IPS-NIHi7 (cell line): Measurements from ENCODE around the gene TBPL1.
"Not testable (repeated sequence)": the region's sequence is repeated elsewhere in the genome, so short reads cannot be mapped to it uniquely, and the experiment has no call there.

Source experiments
- DNase-seq: peaks from one replicate; pipeline ENCODE4 v3.0.0; 2012; ENCODE audit warnings: mixed read lengths; ENCODE audit errors: extremely low spot score

The TBPL1 gene

GRCh38 chr6:133973109-133973971 lies 20.3 kb downstream of the TBPL1 start:
- no peak for DNase-seq

- DNase-seq: no peak
Observed at GRCh38 chr6:133977983-133978895, 25.2 kb downstream of the TBPL1 start.

GRCh38 chr6:133978896-133979240 lies 25.8 kb downstream of the TBPL1 start:
- no peak for DNase-seq

GRCh38 chr6:133979269-133979963 lies 26.4 kb downstream of the TBPL1 start:
- not testable (repeated sequence) for DNase-seq

GRCh38 chr6:133980168-133980567 lies 27.1 kb downstream of the TBPL1 start:
- DNase-seq: no peak

GRCh38 chr6:133983099-133983939 lies 30.3 kb downstream of the TBPL1 start:
- DNase-seq: peak; percentile 28

GRCh38 chr6:133985970-133986369 lies 32.9 kb downstream of the TBPL1 start:
- DNase-seq: no peak

GRCh38 chr6:133986942-133987341 lies 33.9 kb downstream of the TBPL1 start:
- DNase-seq: no peak

GRCh38 chr6:133989525-133989924 lies 36.5 kb downstream of the TBPL1 start:
- DNase-seq: no peak

- no peak for DNase-seq
Observed at GRCh38 chr6:133990321-133990720, 37.3 kb downstream of the TBPL1 start.

GRCh38 chr6:133991096-133991593 lies 38.1 kb downstream of the TBPL1 start:
- no peak for DNase-seq

- DNase-seq: no peak
Observed at GRCh38 chr6:133992992-133993680, 40.1 kb downstream of the TBPL1 start.

GRCh38 chr6:133995296-133995695 lies 42.3 kb downstream of the TBPL1 start:
- DNase-seq: no peak

GRCh38 chr6:133995758-133996157 lies 42.7 kb downstream of the TBPL1 start:
- no peak for DNase-seq

- no peak for DNase-seq
Observed at GRCh38 chr6:133997267-133997666, 44.2 kb downstream of the TBPL1 start.

GRCh38 chr6:133999305-133999704 lies 46.3 kb downstream of the TBPL1 start:
- DNase-seq: no peak

GRCh38 chr6:134000443-134000842 lies 47.4 kb downstream of the TBPL1 start:
- DNase-seq: no peak

- DNase-seq: no peak
Observed at GRCh38 chr6:134002821-134003220, 49.8 kb downstream of the TBPL1 start.

- DNase-seq: no peak
Observed at GRCh38 chr6:134003542-134003951, 50.5 kb downstream of the TBPL1 start.

GRCh38 chr6:134004714-134005113 lies 51.7 kb downstream of the TBPL1 start:
- DNase-seq: no peak
